DND-41 (cell line): ENCODE data around the gene MPL.

Experiments used
- CTCF ChIP-seq: IDR thresholded peaks from 2 replicates; pipeline ENCODE4 v1.5.1; 2012; ENCODE audit warnings: borderline replicate concordance, low read length, moderate library complexity, mild to moderate bottlenecking; ENCODE audit not compliant: poor library complexity, severe bottlenecking; ENCODE audit errors: extremely low read depth
- EZH2 ChIP-seq: IDR thresholded peaks from 3 replicates; pipeline ENCODE4 v1.6.1; 2012; ENCODE audit warnings: borderline replicate concordance, low read depth, mild to moderate bottlenecking, moderate library complexity, low read length, inconsistent platforms; ENCODE audit not compliant: severe bottlenecking

GRCh38 chr1:43340559-43340958 is 2.9 kb downstream of the MPL start:
- no peak for TF ChIP-seq CTCF
- no peak for TF ChIP-seq EZH2
